ENCODE measurements around the gene NANP. TPM values are rescaled to one million over a fixed set of nuclear protein-coding genes. Genes with fewer than 3 reads are reported as not detected.

NANP gene
- polyA plus RNA-seq, 1 donor (not counting 4 experiments of a cell fraction or from before 2014, with no cell fraction given), result 6.6 TPM

DNA sequence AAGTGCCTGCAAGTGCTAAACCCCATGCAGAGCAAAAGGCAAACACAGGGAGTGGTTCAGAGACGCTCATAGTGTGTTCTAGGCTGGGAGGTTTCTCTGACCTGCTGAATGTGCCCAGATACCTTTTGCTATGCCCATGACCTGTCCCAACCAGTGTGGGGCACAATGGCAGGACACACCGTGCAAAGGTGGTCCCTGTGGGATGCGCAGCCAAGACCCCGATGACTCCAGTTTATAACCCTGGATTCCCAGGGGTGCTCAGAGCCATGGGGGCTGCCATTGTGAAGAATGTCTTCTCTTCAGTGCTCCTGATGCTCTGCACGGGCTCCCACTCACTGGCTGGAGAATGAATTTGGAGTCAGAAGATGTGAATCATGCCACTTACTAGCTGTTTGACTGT is 36.3 kb downstream of the NANP start:
- Histone ChIP-seq H3K4me3 (ENCODE audit: control insufficient read depth in 2 of 3, extremely low read depth in 1 of 3, insufficient read depth in 2 of 3, low read depth in 1 of 3, low read length in 3 of 3) (no peak overlapping the region), H3K4me2 (ENCODE audit: control insufficient read depth, extremely low read depth, insufficient read depth, low read depth, low read length) (no peak overlapping the region), H3K36me3 (ENCODE audit: control insufficient read depth in 2 of 2, extremely low read depth in 1 of 2, insufficient read depth in 2 of 2, low read length in 2 of 2) (no peaks in the 10 kb centered on the region), H3K4me1 (ENCODE audit: control insufficient read depth, extremely low read depth, insufficient read depth, low read length) (no peaks in the 10 kb centered on the region), H3K9me1 (ENCODE audit: control insufficient read depth, extremely low read depth, insufficient read depth, low read length) (no peaks in the 10 kb centered on the region), H3K27me3 (ENCODE audit: control insufficient read depth, extremely low read depth, insufficient read depth, low read length) (no peaks in the 10 kb centered on the region), H3K27ac (ENCODE audit: control insufficient read depth, insufficient read depth, low read length) (no peak overlapping the region), H3K79me2 (ENCODE audit: control insufficient read depth, insufficient read depth, low read length) (no peaks in the 10 kb centered on the region), H3K9me3 (ENCODE audit: control insufficient read depth, low read depth, low read length) (no peaks in the 10 kb centered on the region), H4K20me1 (ENCODE audit: control insufficient read depth, extremely low read depth, insufficient read depth, low read length) (no peaks in the 10 kb centered on the region), H2AFZ (ENCODE audit: control insufficient read depth, low read length) (no peak overlapping the region), H3K9ac (ENCODE audit: control insufficient read depth, extremely low read depth, insufficient read depth, low read length) (no peak overlapping the region)
- dilution Hi-C loops (cut with MboI; ENCODE audit: extremely low pct_ligation_motif_present, low sequenced_read_pairs), result no loop called here
- no peak for FAIRE-seq
- TF ChIP-seq CTCF (optimal IDR thresholded peaks at IDR 0.05 in 1 of 3, IDR thresholded peaks at IDR 0.05 in 1 of 3, conservative IDR thresholded peaks at IDR 0.05 in 1 of 3; ENCODE audit: extremely low read depth in 1 of 3, insufficient read depth in 2 of 3, low read length in 3 of 3) (no peak), EZH2 (IDR thresholded peaks at IDR 0.05; ENCODE audit: low read length) (no peak)
- no peak for DNase-seq (ENCODE audit: low read depth, low spot score)

- Histone ChIP-seq H3K79me2 (ENCODE audit: control insufficient read depth, insufficient read depth, low read length) (no peaks in the 10 kb centered on the region), H2AFZ (ENCODE audit: control insufficient read depth, low read length) (no peak overlapping the region), H3K9me1 (ENCODE audit: control insufficient read depth, extremely low read depth, insufficient read depth, low read length) (no peaks in the 10 kb centered on the region), H3K36me3 (ENCODE audit: control insufficient read depth in 2 of 2, extremely low read depth in 1 of 2, insufficient read depth in 2 of 2, low read length in 2 of 2) (no peaks in the 10 kb centered on the region), H3K9ac (ENCODE audit: control insufficient read depth, extremely low read depth, insufficient read depth, low read length) (no peak overlapping the region), H4K20me1 (ENCODE audit: control insufficient read depth, extremely low read depth, insufficient read depth, low read length) (no peaks in the 10 kb centered on the region), H3K27ac (ENCODE audit: control insufficient read depth, insufficient read depth, low read length) (no peak overlapping the region), H3K4me1 (ENCODE audit: control insufficient read depth, extremely low read depth, insufficient read depth, low read length) (no peaks in the 10 kb centered on the region), H3K4me2 (ENCODE audit: control insufficient read depth, extremely low read depth, insufficient read depth, low read depth, low read length) (no peak overlapping the region), H3K9me3 (ENCODE audit: control insufficient read depth, low read depth, low read length) (no peaks in the 10 kb centered on the region), H3K27me3 (ENCODE audit: control insufficient read depth, extremely low read depth, insufficient read depth, low read length) (no peaks in the 10 kb centered on the region), H3K4me3 (ENCODE audit: control insufficient read depth in 2 of 3, extremely low read depth in 1 of 3, insufficient read depth in 2 of 3, low read depth in 1 of 3, low read length in 3 of 3) (no peak overlapping the region)
- TF ChIP-seq CTCF (optimal IDR thresholded peaks at IDR 0.05 in 1 of 3, IDR thresholded peaks at IDR 0.05 in 1 of 3, conservative IDR thresholded peaks at IDR 0.05 in 1 of 3; ENCODE audit: extremely low read depth in 1 of 3, insufficient read depth in 2 of 3, low read length in 3 of 3), result no peak
- TF ChIP-seq EZH2 (IDR thresholded peaks at IDR 0.05; ENCODE audit: low read length), result no peak
- FAIRE-seq (no peak), DNase-seq (ENCODE audit: low read depth, low spot score) (no peak)
- dilution Hi-C loops (cut with MboI; ENCODE audit: extremely low pct_ligation_motif_present, low sequenced_read_pairs), result no loop called here
Observed at GRCh38 chr20:25586877-25587276, 36.9 kb downstream of the NANP start.
